Trophoblast cell (in vitro differentiated cells and primary cell): ENCODE results near the gene TMEM266. TPM values are rescaled to one million over a fixed set of nuclear protein-coding genes. Genes with fewer than 3 reads are reported as not detected.
A peak's percentile ranks its signal among the peaks of the same experiment; 100 is the strongest.
"Not testable (repeated sequence)": the region's sequence is repeated elsewhere in the genome, so short reads cannot be mapped to it uniquely, and the experiment has no call there.

Source experiments
- DNase-seq, 2 donors: peaks; one replicate each; pipeline ENCODE4 v3.0.0-alpha.2; 2016
- H2AFZ ChIP-seq: 2 replicates; pipeline ENCODE4 v1.6.1; 2013; ENCODE audit warnings: low read length, moderate library complexity, mild to moderate bottlenecking; ENCODE audit not compliant: insufficient read depth, poor library complexity
- H2AK5ac ChIP-seq: 2 replicates; pipeline ENCODE4 v1.6.1; 2013; ENCODE audit warnings: mild to moderate bottlenecking, low read length
- H2BK120ac ChIP-seq: 2 replicates; pipeline ENCODE4 v1.6.1; 2013; ENCODE audit warnings: low read length, mild to moderate bottlenecking, moderate library complexity; ENCODE audit not compliant: insufficient read depth, poor library complexity
- H2BK12ac ChIP-seq: 2 replicates; pipeline ENCODE4 v1.6.1; 2013; ENCODE audit warnings: mild to moderate bottlenecking, low read length, moderate library complexity
- H2BK5ac ChIP-seq: 2 replicates; pipeline ENCODE4 v1.6.1; 2013; ENCODE audit warnings: low read length, low read depth, moderate library complexity, mild to moderate bottlenecking; ENCODE audit not compliant: poor library complexity
- H3K14ac ChIP-seq: 2 replicates; pipeline ENCODE4 v1.6.1; 2013; ENCODE audit warnings: mild to moderate bottlenecking, low read length
- H3K18ac ChIP-seq: 2 replicates; pipeline ENCODE4 v1.6.1; 2013; ENCODE audit warnings: mild to moderate bottlenecking, low read length
- H3K23ac ChIP-seq: 2 replicates; pipeline ENCODE4 v1.6.1; 2013; ENCODE audit warnings: low read length
- H3K27ac ChIP-seq: 2 replicates; pipeline ENCODE4 v1.5.1; 2013; ENCODE audit warnings: low read depth, mild to moderate bottlenecking, inconsistent platforms, low read length, moderate library complexity
- H3K27me3 ChIP-seq: 2 replicates; pipeline ENCODE4 v1.6.1; 2013; ENCODE audit warnings: inconsistent platforms, mild to moderate bottlenecking, low read length, moderate library complexity; ENCODE audit not compliant: insufficient read depth
- H3K36me3 ChIP-seq, 2 experiments: 1 replicate in 1 of 2; 2 replicates in 1 of 2; pipeline ENCODE4 v1.6.1; 2013; ENCODE audit warnings: low read length in 2 of 2, mild to moderate bottlenecking in 2 of 2, moderate library complexity in 1 of 2; ENCODE audit not compliant: insufficient read depth in 2 of 2, control insufficient read depth in 1 of 2
- H3K4ac ChIP-seq: 2 replicates; pipeline ENCODE4 v1.6.1; 2013; ENCODE audit warnings: low read depth, mild to moderate bottlenecking, low read length, moderate library complexity
- H3K4me1 ChIP-seq, 2 experiments: 1 replicate in 1 of 2; 2 replicates in 1 of 2; pipeline ENCODE4 v1.6.1; 2013; ENCODE audit warnings: low read length in 2 of 2, mild to moderate bottlenecking in 2 of 2, moderate library complexity in 1 of 2; ENCODE audit not compliant: insufficient read depth in 2 of 2, control insufficient read depth in 1 of 2
- H3K4me2 ChIP-seq: 2 replicates; pipeline ENCODE4 v1.6.1; 2013; ENCODE audit warnings: inconsistent platforms, mild to moderate bottlenecking, low read length, moderate library complexity
- H3K4me3 ChIP-seq: 2 replicates; pipeline ENCODE4 v1.5.1; 2013; ENCODE audit warnings: mild to moderate bottlenecking, low read depth, low read length, inconsistent platforms
- H3K79me1 ChIP-seq: one replicate; pipeline ENCODE4 v1.6.1; 2013; ENCODE audit warnings: low read length
- H3K79me2 ChIP-seq: 2 replicates; pipeline ENCODE4 v1.6.1; 2013; ENCODE audit warnings: low read length, mild to moderate bottlenecking; ENCODE audit not compliant: control insufficient read depth, insufficient read depth, poor library complexity
- H3K9ac ChIP-seq: 2 replicates; pipeline ENCODE4 v1.6.1; 2013; ENCODE audit warnings: mild to moderate bottlenecking, low read length
- H3K9me3 ChIP-seq: 2 replicates; pipeline ENCODE4 v1.6.1; 2013; ENCODE audit warnings: low read depth, mild to moderate bottlenecking, control low read depth, inconsistent platforms, low read length; ENCODE audit not compliant: insufficient read depth
- H4K12ac ChIP-seq: 2 replicates; pipeline ENCODE4 v1.6.1; 2013; ENCODE audit warnings: low read depth, mild to moderate bottlenecking, low read length, moderate library complexity
- H4K8ac ChIP-seq: 2 replicates; pipeline ENCODE4 v1.6.1; 2013; ENCODE audit warnings: low read depth, mild to moderate bottlenecking, low read length, moderate library complexity
- H4K91ac ChIP-seq: one replicate; pipeline ENCODE4 v1.6.1; 2013; ENCODE audit warnings: low read depth, mild to moderate bottlenecking, low read length, moderate library complexity
- WGBS: extraction: QIAGEN DNeasy Blood & Tissue Kit; methylation state at CpG from one replicate; pipeline ENCODE4 v1.1.7; 2013; ENCODE audit warnings: missing lambda C conversion rate; ENCODE audit not compliant: insufficient read length, insufficient coverage; ENCODE audit errors: extremely low coverage; 5-methylcytosine and 5-hydroxymethylcytosine counted together
- polyA plus RNA-seq: library from polyadenylated mRNA; stranded (reverse); fragments of 200-250 nt; gene quantifications from 2 replicates; pipeline ENCODE4 v1.2.3, GENCODE V29; 2013

The TMEM266 gene, protein sequence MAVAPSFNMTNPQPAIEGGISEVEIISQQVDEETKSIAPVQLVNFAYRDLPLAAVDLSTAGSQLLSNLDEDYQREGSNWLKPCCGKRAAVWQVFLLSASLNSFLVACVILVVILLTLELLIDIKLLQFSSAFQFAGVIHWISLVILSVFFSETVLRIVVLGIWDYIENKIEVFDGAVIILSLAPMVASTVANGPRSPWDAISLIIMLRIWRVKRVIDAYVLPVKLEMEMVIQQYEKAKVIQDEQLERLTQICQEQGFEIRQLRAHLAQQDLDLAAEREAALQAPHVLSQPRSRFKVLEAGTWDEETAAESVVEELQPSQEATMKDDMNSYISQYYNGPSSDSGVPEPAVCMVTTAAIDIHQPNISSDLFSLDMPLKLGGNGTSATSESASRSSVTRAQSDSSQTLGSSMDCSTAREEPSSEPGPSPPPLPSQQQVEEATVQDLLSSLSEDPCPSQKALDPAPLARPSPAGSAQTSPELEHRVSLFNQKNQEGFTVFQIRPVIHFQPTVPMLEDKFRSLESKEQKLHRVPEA
- 0.11 and 0.21 TPM in 2 replicates for polyA plus RNA-seq

DNA sequence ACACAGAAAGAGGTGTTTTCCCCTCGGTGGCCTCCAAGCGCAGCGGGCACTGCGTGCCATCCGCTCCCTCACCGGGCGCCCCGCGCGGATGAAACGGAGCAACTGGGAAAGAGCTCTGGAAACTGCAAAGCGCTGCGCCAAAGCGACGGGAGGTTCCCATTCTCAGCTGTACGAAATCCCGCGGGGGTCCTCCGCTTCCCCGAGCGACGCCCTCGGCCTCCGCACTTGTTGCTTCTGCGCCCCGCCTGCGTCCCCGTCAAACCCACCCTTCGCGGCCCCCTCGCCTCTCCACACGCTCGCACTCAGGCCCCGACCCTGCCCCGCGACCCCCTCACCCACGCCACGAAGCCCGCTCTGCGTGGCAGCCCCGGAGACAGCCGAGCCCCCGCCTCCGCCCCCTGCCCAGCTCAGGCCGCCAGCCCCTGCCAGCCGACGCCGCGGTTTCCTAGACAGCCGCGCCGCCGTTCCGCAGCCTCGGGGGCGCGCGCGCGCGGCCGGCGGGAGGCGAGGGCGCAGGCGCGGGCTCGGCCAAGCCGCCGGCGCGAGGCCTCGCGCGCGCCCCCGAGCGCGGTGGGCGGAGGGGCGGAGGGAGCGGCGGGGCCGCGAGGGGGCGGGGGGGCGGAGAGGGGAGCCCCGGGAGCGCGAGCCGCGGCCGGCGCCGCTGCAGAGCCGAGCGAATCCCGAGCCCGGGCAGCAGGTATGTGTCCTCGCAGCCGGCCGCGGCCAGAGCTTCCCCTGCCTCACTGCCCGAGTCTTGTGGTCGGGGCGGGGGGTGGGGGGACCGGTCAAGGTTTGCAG lies at the start of gene TMEM266:
Gene TMEM266 (plus strand): TSS at position 666 of the 798 bp plus-strand sequence. CDS start 74,279 bp downstream, outside the sequence.
- H3K18ac ChIP-seq = no peak within 1 kb of the TSS
- peaks cover 3 to 5% of the 10 kb centered on the region in 2 experiments for H3K4me1 ChIP-seq
- peak within 1 kb of the TSS; percentile 29 for H3K14ac ChIP-seq
- peaks cover 1% of the 10 kb centered on the region for H3K9me3 ChIP-seq
- H4K8ac ChIP-seq = peak within 1 kb of the TSS; percentile 32
- no peak within 1 kb of the TSS for H3K27ac ChIP-seq
- peak within 1 kb of the TSS; percentile 98 for H3K4me2 ChIP-seq
- no peak within 1 kb of the TSS for H2BK120ac ChIP-seq
- no peak within 1 kb of the TSS for H3K4ac ChIP-seq
- H3K27me3 ChIP-seq = peaks cover 9% of the 10 kb centered on the region
- H2BK5ac ChIP-seq = no peak within 1 kb of the TSS
- peak within 1 kb of the TSS; percentile 74 for H3K4me3 ChIP-seq
- peaks cover 2% of the 10 kb centered on the region for H3K79me2 ChIP-seq
- H2AFZ ChIP-seq = peak within 1 kb of the TSS; percentile 85
- H4K91ac ChIP-seq = no peak within 1 kb of the TSS
- no peak within 1 kb of the TSS for H3K9ac ChIP-seq
- no peaks in the 10 kb centered on the region for H3K36me3 ChIP-seq
- no CpG with 5 or more reads among the region's 107 CpGs for WGBS
- H3K23ac ChIP-seq = no peak within 1 kb of the TSS
- no peak within 1 kb of the TSS for H4K12ac ChIP-seq
- H2AK5ac ChIP-seq = no peak within 1 kb of the TSS
- no peaks in the 10 kb centered on the region for H3K79me1 ChIP-seq
- no peak within 1 kb of the TSS for H2BK12ac ChIP-seq
- peak; percentile 23 to 62 for DNase-seq

DNA sequence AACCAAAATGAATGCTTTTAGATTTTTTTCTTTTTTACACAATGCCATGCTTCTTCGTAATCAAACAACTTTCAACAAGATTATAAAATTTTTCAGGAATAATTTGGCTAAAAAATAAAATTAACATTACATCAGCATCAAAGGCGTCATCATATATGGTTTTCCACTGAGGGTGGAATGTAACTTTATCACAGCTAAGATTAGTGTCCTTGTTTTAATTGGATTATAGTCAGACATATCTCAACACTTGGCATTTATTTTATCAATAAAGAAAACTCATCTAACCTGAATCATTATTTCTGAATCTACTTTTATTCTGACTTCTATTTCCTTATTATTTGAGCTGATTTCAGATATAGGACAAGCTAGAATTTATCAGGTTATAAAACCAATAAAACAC lies 49.2 kb upstream of the TMEM266 start:
- no peak for DNase-seq
- Histone ChIP-seq H3K4me1 (peaks cover 0 to 2% of the 10 kb centered on the region in 2 experiments), H3K18ac (no peak overlapping the region), H3K14ac (no peak overlapping the region), H4K8ac (no peak overlapping the region), H2BK5ac (no peak overlapping the region), H2AK5ac (no peak overlapping the region), H3K4me2 (no peak overlapping the region), H3K79me2 (no peaks in the 10 kb centered on the region), H3K9ac (no peak overlapping the region), H4K12ac (no peak overlapping the region), H3K9me3 (no peaks in the 10 kb centered on the region), H3K27ac (no peak overlapping the region), H3K4me3 (no peak overlapping the region), H4K91ac (no peak overlapping the region), H3K23ac (no peak overlapping the region), H3K27me3 (no peaks in the 10 kb centered on the region), H3K4ac (no peak overlapping the region), H2AFZ (no peak overlapping the region), H2BK12ac (no peak overlapping the region), H3K79me1 (no peaks in the 10 kb centered on the region), H2BK120ac (no peak overlapping the region), H3K36me3 (no peaks in the 10 kb centered on the region)
- no CpG with 5 or more reads among the region's 2 CpGs for WGBS

DNA sequence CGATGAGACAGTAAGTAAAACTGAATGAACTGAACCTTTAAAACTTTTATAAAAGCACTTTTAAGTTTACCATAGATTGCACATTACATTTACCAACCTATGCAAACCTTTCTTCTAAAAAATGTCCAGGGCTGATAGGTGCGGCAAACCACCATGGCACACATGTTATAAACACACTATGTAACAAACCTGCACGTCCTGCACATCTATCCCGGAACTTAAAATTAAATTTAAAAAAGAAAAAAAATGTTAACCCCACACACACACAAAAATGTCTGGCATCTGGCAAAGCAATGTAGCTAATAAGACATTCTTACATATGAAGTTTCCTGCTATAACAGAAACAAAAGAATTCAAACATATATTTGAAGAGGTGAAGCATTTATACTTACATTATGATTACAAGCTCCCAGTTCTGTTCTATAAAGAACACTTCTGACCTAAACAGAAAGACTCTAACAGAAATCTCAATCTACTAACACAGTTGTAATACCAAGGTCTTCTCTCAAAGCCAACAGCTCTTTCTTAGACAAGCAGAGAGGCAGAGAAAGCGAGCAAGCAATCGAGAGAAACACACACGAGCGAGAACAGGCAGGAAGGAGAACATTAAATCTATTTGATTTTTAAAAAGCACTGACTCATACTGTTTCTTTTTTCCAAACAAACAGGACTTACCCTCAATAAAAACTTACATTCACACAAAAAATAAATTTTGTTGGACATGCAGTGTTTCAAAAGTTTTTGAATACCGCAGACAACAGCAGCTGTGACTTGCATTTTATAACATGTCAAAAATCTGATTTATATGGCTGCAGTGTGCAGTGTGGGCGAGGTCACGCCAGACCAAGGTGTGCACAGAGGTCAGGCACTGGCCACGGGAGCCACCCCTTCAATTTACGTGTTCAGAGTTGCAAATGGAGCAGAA lies 47.9 kb upstream of the TMEM266 start, which contains the start of gene NRG4:
Gene NRG4 (minus strand): TSS at position 798 of the 925 bp plus-strand sequence. CDS start 1,194 bp downstream, outside the sequence.
- Histone ChIP-seq H3K79me2 (no peaks in the 10 kb centered on the region), H4K91ac (no peak within 1 kb of the TSS), H3K4me1 (peaks cover 0 to 2% of the 10 kb centered on the region in 2 experiments), H3K36me3 (no peaks in the 10 kb centered on the region), H3K4me3 (no peak within 1 kb of the TSS), H4K12ac (no peak within 1 kb of the TSS), H2AFZ (no peak within 1 kb of the TSS), H2BK5ac (no peak within 1 kb of the TSS), H3K27me3 (no peaks in the 10 kb centered on the region), H3K4ac (no peak within 1 kb of the TSS), H3K9ac (no peak within 1 kb of the TSS), H3K23ac (no peak within 1 kb of the TSS), H3K18ac (no peak within 1 kb of the TSS), H4K8ac (no peak within 1 kb of the TSS), H2BK120ac (no peak within 1 kb of the TSS), H3K9me3 (no peaks in the 10 kb centered on the region), H3K14ac (no peak within 1 kb of the TSS), H3K4me2 (no peak within 1 kb of the TSS), H2AK5ac (no peak within 1 kb of the TSS), H3K27ac (no peak within 1 kb of the TSS), H3K79me1 (no peaks in the 10 kb centered on the region), H2BK12ac (no peak within 1 kb of the TSS)
- no peak for DNase-seq
- no CpG with 5 or more reads among the region's 13 CpGs for WGBS

DNA sequence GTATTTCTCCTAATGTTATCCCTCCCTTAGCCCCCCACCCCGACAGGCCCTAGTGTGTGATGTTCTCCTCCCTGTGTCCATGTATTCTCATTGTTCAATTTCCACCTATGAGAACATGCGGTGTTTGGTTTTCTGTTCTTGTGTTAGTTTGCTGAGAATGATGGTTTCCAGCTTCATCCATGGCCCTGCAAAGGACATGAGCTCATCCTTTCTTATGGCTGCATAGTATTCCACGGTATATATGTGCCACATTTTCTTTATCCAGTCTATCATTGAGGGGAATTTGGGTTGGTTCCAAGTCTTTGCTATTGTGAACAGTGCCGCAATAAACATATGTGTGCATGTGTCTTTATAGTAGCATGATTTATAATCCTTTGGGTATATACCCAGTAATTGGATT lies 46.3 kb upstream of the TMEM266 start:
- WGBS = no CpG with 5 or more reads among the region's 4 CpGs

More for the DNA sequence above, 46.3 kb upstream of the TMEM266 start:
- not testable (repeated sequence) for H3K9ac ChIP-seq, H3K36me3 ChIP-seq, H2AK5ac ChIP-seq, H2BK5ac ChIP-seq, H3K79me1 ChIP-seq, DNase-seq, H3K4me2 ChIP-seq, H3K4me3 ChIP-seq, H3K9me3 ChIP-seq, H4K8ac ChIP-seq, H2BK12ac ChIP-seq, H4K91ac ChIP-seq, H3K4me1 ChIP-seq, H3K23ac ChIP-seq, H3K27me3 ChIP-seq, H3K4ac ChIP-seq, H4K12ac ChIP-seq, H3K79me2 ChIP-seq, H3K27ac ChIP-seq, H2BK120ac ChIP-seq, H2AFZ ChIP-seq, H3K18ac ChIP-seq, H3K14ac ChIP-seq
